GM19438 (cell line): ENCODE results near the gene CD244.
A peak's percentile ranks its signal among the peaks of the same experiment; 100 is the strongest.
"Not testable (repeated sequence)": the region's sequence is repeated elsewhere in the genome, so short reads cannot be mapped to it uniquely, and the experiment has no call there.

ENCODE experiments used
- ATAC-seq: cut with Tn5 transposase; IDR thresholded peaks from one replicate; pipeline ENCODE4 v1.9.1; 2021; ENCODE audit warnings: low read depth; ENCODE audit not compliant: unreplicated experiment

CD244 gene

DNA sequence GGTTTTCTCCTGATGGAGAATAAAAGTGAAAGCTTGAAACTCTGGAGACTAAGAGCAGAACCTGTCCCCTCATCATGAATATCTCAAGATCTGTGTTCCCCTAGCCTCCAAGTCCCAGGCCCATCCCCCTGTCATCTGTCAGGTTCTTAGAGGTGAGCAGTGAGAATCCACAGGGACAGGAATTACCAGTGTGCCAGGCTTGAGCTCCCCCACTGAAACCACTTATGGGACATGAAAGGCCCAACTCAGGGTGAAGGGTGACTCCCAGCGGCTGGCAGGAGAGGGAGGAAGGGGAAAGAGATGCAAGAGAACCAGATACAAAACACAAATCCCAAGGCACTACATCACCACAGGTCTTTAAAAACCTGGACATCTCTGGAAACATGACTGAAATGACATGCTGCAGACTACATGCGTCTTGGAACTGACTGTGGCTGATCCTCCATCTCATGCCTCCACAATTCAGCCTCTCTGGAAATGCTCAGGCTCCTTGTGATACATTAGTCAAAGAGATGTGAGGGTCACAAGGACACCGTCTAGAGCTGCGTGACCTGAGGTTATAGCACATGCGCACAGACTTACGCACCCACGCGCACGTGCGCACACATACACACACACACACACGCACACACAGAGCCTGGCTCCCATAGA lies 73.5 kb downstream of the CD244 start:
- no peak for ATAC-seq

DNA sequence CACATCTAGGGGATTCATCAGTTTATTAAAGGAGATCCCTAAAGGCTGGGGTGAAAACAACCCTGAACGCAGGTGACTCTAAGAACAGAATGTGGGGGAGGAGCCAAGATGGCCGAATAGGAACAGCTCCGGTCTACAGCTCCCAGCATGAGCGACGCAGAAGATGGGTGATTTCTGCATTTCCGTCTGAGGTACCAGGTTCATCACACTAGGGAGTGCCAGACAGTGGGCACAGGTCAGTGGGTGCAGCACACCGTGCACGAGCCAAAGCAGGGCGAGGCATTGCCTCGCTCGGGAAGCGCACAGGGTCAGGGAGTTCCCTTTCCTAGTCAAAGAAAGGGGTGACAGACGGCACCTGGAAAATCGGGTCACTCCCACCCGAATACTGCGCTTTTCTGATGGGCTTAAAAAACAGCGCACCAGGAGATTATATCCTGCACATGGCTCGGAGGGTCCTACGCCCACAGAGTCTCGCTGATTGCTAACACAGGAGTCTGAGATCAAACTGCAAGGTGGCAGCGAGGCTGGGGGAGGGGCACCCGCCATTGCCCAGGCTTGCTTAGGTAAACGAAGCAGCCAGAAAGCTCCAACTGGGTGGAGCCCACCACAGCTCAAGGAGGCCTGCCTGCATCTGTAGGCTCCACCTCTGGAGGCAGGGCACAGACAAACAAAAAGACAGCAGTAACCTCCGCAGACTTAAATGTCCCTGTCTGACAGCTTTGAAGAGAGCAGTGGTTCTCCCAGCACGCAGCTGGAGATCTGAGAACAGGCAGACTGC lies 79.5 kb downstream of the CD244 start:
- ATAC-seq, result not testable (repeated sequence)

DNA sequence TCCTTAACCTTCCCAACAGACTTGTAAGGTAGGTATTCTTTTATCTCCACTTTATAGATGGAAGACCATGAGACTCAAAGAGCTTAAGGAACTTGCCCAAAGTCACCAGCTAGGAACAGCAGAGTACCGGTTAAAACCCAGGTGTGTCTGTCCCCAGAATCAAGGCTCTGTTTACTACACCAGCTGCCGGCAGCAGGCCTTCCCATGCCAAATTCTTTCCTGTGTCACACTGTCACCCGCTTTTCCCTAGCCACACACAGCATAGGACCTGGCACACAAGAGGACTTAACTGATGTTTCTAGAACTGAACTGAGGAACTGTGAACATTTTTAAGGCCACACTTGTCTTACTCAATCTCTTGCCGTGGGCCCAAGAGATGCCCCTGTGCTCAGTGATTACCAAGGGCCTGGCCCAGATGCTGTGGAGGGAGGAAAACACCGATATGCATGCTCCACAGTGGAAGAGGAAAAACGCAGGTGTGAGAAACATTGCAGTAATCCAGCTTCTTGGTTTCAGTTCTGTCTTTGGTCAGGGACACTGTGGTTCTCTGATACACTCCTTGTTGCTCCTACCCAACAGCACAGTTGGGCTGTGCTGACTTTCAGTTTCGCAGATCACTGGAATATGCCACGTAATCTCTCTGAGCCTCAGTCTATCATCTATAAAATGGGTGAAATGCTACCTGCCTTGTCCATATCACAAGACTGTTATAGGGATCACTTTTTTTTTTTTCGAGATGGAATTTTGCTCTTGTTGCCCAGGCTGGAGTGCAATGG lies 80.6 kb downstream of the CD244 start:
- peak; percentile 84 for ATAC-seq

DNA sequence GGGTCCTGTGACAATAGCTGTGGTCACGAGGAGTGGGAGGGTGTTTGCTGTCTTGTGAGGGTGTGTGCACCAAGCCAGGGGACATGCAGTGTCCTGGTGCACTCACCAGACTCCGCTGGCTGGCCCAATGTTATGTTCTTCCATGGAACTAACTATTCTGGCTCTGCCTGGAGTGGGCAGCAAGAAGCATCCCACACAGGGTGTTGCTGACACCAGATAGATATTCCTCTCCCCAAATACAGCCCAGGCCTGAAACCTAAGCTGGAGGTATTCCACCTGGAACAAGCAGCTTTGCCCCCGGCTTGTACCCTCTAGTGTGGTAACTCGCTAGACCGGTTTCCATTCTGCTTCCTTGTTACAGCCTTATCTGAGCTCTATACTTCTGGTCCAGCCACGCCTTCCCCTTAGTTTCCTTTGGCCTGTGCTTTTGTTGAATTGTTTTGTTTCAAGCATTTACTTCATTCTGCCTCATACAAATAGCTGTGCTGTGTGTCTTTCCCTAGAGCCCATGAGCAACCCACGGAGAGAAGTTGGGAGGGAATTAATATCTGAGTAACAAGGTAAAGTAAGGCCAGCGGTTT lies 81.4 kb downstream of the CD244 start:
- ATAC-seq, result no peak

DNA sequence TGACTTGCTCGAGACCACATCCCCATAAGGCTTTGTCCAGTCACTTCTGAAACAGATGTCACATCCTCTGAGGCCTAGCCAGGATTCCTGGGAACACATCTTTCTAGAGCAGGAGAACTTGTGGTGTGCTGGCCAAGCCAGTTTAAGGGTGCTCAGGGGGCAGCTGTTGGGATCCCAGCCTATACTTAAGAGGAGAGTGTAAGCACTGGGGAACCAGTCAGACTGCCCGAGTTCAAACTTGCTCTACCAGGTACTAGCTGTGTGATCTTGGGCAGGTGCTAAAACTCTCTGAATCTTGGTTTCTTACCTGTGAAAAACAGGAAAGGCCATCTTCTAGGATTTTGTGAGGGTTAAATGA lies 82.3 kb downstream of the CD244 start:
- ATAC-seq, result no peak
